HG03139 (cell line): Measurements from ENCODE around the gene VPS9D1.

Experiments used
- ATAC-seq: cut with Tn5 transposase; IDR thresholded peaks from one replicate; pipeline ENCODE4 v1.9.1; 2021; ENCODE audit not compliant: unreplicated experiment

Gene VPS9D1

GRCh38 chr16:89733322-89733721 lies 12.6 kb upstream of the VPS9D1 start:
- ATAC-seq, result no peak

DNA sequence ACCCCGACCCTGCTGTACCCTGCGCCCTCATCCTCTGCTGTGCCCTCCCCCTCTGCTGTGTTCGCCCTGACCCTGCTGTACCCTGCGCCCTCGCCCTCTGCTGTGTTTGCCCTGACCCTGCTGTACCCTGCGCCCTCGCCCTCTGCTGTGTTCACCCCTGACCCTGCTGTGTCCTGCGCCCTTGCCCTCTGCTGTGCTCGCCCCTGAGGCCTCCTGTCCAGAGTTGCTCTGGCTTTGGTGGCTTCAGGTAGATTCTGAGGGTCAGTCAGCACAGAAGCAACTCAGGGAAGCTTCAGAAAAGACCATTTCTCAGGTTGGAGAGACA lies 12.2 kb upstream of the VPS9D1 start:
- ATAC-seq, result no peak

DNA sequence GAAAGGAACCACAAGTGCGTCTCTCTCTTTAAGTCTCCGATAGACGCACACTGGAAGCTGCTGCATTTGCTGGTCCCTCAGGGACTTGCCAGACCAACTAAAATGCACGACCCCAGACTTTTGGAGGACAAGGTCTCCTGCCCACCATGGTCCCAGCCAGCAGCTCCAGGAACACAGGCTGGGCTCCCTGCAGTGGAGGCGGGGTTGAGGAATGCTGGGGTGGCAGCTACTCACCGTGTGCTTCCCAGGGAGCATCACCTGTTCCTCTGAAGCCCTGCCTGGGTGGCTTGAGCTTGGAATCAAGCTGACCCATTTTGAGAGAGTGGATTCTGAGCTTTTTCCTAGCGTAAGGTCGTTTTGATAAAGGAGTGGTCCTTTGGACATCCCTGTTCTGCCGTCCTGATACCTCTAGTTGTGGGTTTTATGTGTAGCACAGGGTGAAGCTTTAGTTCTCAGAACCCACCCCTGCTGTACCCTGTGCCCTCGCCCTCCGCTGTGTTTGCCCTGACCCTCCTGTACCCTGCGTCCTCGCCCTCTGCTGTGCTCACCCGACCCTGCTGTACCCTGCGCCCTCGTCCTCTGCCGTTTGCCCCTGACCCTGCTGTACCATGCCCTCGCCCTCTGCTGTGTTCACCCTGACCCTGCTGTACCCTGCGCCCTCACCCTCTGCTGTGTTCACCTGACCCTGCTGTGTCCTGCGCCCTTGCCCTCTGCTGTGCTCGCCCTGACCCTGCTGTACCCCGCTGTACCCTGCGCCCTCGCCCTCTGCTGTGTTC lies 11.6 kb upstream of the VPS9D1 start:
- no peak for ATAC-seq

- ATAC-seq, result no peak
Measured at GRCh38 chr16:89730610-89731234, 10.0 kb upstream of the VPS9D1 start.

DNA sequence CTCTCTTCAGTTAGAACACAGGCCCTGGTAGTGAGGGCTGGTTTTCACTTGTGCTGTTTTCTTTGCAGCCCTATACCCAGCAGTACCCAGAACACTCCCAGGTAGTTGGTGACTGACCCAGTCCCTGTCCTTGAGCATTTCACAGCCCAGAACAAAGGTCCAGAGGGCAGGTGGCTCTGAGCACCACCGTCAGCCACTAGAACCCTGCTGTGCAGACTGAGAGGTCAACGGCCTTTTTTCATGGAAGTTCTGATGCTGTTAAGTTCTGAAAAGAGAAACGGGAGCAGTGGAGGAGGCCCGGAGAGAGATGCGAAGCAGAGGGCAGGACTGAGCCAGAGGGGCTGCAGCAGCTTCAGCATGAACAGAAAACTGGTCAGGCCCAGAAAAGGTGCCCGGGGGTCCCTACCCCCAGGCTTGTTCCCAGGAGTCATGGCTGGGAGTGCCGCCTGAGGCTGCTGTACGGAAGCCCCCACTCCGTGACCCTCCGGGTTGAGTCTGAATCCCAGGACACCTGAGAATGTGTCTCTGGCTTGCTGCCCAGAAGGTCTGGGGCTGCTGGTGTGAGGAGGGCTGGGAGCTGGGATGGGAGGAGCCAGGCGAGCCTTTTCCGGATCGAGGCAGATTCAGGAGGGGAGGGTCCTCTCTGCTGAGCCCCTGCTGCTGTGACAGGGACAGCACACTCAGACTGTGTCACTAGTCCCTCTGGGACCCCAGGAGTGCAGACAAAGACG lies 9.3 kb upstream of the VPS9D1 start:
- ATAC-seq, result no peak

DNA sequence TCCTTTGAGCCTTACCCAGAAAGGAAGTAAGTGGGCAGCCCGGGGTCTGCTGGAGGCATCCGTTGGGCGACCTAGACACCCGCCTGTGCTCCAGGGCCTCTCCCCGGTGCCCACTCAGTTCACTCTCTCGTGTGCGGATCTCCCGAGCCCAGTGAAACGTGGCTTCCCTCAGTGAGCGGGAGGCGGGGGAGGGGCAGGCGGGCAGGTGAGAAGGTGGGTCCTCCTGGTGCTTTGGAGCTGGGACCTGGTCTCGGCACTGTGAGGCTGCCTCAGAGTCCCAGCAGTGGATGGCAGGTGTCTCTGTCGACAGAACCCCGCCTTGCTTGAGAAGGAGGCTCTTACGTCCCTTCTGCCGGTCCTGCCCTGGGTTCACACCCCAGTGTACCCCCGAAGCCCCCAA lies 8.6 kb upstream of the VPS9D1 start:
- no peak for ATAC-seq

GRCh38 chr16:89727406-89728120 lies 6.9 kb upstream of the VPS9D1 start:
- ATAC-seq, result no peak

DNA sequence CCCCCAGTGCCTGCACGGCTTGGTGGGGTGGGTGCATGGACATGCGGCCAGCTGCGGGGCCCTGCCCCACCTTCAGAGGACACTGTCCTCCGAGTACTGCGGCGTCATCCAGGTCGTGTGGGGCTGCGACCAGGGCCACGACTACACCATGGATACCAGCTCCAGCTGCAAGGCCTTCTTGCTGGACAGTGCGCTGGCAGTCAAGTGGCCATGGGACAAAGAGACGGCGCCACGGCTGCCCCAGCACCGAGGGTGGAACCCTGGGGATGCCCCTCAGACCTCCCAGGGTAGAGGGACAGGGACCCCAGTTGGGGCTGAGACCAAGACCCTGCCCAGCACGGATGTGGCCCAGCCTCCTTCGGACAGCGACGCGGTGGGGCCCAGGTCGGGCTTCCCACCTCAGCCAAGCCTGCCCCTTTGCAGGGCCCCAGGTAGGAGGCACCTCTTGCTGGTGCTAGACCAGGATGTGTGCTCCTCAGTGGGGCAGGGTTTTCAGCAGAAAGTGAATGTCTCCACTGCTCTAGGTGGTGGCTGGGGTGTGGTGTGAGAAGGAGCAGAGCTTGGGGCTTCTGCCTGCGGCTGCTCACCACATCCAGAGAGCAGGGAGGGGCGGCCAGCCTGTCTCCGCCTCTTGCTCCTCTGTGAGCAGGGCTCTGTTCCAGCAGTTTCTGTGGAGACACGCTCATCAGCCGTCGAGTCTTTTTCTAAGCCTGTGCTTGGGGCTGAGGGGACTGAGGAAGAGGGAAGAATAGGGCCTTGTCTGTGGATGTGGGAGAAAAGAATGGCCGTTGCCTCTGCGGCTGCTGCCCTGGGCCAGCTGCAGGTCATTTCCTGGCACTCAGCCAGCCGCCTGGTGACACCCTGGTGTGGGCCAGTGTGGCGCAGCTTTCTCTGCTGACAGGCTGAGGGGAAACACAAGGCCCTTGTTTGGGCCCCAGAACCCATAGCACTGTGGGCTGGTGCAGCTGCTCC lies 2.9 kb upstream of the VPS9D1 start:
- no peak for ATAC-seq

DNA sequence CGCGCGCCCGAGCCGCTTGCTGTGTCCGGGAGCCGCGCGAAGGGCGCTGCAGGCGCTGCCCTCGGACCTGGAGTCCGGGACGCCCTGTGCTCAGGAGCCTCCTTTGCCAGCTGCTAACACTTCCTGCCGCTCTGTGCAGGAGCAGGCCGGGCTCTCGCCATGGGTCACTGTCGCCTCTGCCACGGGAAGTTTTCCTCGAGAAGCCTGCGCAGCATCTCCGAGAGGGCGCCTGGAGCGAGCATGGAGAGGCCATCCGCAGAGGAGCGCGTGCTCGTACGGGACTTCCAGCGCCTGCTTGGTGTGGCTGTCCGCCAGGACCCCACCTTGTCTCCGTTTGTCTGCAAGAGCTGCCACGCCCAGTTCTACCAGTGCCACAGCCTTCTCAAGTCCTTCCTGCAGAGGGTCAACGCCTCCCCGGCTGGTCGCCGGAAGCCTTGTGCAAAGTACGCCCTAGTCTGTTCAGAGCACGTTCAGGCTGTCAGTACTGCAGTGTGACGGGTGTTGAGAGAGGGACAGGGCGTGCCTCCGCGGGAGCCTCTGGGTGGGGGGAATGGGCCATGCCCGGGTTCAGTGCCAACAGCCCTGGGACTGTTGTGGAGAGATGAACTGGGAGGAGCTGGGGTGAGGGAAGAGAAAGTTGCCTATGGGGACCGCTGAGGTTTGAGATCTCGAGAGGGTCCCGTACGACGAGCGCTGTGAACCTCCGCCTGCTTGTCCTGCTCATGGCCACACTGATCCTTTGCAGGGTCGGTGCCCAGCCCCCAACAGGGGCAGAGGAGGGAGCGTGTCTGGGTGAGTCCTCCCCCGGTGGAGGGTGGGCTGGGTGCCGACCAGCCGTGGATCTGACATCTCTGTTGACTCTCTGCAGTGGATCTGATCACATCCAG lies 1.9 kb upstream of the VPS9D1 start:
- ATAC-seq, result peak; percentile 5

DNA sequence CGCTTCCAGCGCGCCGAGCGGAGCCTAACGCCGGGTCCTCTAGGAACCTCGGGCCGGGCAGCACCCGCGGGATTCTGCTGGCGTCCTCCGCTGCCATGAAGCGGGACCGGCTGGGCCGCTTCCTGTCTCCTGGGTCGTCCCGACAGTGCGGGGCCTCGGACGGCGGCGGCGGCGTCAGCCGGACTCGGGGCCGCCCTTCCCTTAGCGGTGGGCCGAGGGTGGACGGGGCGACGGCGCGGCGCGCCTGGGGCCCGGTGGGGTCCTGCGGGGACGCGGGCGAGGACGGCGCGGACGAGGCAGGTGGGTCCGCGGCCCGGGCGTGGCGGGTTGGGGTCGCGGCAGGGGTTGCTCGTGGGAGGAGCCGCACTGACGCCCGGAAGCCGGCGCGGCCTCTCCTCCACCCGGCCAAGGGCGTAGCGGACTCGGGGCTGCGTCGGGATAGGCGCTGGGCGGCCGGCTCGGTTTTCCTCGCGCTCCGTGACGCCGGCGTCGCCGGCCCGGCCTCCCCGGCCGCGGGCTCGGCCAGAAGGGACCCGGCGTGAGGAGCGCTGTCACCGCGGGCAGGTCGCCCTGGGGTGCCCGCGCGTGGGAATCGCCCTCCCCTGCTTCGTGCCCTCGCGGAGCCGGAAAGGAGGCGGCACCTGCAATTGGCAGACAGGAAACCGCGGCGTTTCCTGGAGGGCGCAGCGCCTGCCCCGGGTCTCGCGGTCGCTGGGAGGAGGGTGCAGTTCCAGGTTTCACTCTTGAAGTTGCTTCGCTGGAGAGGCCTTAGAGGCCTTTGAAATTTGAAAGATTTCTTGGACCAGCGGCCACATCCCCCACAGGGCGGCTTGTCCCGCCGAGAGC lies 1.1 kb upstream of the VPS9D1 start:
- ATAC-seq, result peak; percentile 25

- peak; percentile 6 for ATAC-seq
Measured at GRCh38 chr16:89720551-89720812, 216 bp downstream of the VPS9D1 start.

GRCh38 chr16:89717688-89718505 lies 2.8 kb downstream of the VPS9D1 start:
- ATAC-seq, result no peak

DNA sequence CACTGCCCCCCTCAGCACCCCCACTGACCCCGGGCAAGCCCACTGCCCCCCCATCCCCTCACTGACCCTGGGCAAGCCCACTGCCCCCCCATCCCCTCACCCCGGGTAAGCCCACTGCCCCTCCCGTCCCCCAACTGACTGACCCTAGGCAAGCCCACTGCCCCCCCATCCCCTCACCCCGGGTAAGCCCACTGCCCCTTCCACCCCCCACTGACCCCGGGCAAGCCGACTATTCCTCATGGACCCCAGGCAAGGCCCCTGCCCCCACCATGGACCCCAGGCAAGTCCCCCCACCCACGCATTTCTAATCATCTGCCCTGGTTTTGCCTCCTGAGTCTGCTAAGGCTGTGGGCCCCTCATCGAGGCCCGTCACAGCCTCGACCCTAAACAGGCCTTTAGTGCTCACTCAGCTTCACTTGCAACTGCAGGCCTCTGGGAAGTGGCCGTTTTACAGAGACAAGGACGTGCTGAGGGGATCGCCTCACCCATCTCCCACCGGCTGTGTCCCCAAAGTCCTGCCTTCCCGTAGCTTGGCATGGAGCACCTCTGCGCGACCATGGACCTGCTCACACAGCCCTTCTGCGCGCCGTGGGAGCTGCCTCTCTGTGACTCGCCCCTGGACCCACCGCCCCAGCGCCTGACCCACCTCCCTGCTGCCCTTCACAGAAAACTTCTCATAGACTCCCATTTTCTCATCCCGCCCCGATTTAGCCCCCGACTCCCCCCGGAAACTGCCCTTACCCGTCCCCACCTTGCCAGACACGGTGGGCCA lies 3.6 kb downstream of the VPS9D1 start:
- ATAC-seq, result no peak

- no peak for ATAC-seq
Measured at GRCh38 chr16:89716493-89716892, 4.2 kb downstream of the VPS9D1 start.

DNA sequence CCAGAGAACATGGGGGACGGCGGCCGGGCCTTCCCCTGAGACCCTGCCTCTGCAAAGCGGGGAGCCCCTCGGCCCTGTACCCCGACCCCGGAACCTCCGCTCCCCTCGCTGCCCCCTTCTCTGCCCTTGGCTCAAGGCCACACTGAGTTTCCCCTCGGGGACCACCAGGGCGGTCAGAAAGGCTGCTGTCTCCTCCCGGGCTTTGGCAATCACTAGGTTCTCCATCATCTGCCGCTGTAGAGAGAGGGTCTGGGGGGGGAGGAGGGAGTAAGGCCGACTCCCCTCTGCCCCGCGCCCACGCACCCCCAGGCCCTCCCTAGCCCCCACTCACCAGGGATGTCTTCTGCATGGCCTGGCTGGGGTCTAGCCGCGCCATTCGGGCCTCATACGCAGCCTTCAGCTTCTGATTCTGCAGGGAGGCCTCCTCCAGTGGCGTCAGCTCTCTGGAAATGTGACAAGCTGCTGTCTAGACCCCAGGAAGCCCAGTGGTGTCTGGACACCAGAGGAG lies 8.4 kb downstream of the VPS9D1 start:
- no peak for ATAC-seq

GRCh38 chr16:89711601-89712273 lies 9.0 kb downstream of the VPS9D1 start:
- no peak for ATAC-seq
